ENCODE results near the gene ARHGAP45.
A peak's percentile ranks its signal among the peaks of the same experiment; 100 is the strongest.

Gene ARHGAP45

GRCh38 chr19:1070576-1070930 lies 3.6 kb downstream of the ARHGAP45 start:
- DNase-seq (ENCODE audit: low read depth in 2 of 2): no peak

GRCh38 chr19:1070931-1071791 lies 4.2 kb downstream of the ARHGAP45 start:
- DNase-seq (ENCODE audit: low read depth in 2 of 2): no peak

DNA sequence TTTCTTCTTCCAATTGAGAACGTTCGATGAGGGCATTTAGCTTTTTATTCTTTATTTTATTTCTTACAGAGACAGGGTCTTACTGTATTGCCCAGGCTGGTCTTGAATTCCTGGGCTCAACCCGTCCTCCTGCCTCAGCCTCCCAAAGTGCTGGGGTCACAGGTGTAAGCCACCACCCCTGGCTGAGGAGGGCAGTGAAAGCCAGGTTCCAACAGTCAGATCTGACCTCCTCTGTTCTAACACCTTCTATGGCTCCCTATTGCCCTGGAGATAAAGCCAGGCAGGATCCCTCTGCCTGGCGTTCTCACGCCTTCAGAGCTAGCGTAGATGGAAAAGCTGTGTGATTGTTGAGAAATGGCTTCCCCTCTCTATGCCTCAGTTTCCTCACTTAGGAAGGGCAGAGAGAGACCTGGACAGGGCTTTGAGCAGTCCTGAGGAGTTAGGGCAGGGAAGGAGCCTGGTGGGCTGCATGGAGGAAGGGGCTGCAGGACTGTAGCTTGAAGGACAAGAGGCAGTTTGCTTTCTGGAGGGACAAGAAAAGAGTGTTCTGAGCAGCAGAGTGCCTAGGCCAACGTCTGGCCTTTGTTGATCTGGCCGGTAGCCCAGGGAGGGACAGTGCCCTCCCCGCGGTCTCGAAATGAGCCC lies 5.5 kb downstream of the ARHGAP45 start:
- DNase-seq (ENCODE audit: low read depth in 2 of 2): no peak

GRCh38 chr19:1073063-1073955 lies 6.3 kb downstream of the ARHGAP45 start:
- no peak for DNase-seq (ENCODE audit: low read depth in 2 of 2)

GRCh38 chr19:1073956-1074517 lies 7.1 kb downstream of the ARHGAP45 start:
- no peak for DNase-seq (ENCODE audit: low read depth in 2 of 2)

GRCh38 chr19:1074544-1075283 lies 7.7 kb downstream of the ARHGAP45 start:
- peak; percentile 67 to 92 for DNase-seq (ENCODE audit: low read depth in 2 of 2)

DNA sequence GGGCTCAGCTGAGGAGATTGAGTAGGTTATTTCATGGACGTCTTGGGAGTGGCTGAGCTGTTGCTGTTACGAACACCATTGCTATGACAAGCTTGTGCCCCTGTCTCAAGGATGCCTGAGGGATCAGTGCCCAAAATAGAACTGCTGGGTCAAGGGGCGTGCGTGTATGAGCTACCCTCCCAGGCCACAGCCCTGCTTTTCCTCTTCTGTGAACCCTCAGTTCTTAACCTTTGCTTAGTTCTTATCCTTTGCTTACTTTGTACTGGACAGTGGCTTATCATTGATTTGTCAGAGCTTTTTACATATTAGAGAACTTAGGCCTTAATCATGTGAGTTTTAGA lies 9.0 kb downstream of the ARHGAP45 start:
- no peak for DNase-seq (ENCODE audit: low read depth in 2 of 2)

GRCh38 chr19:1076951-1077350 lies 10.0 kb downstream of the ARHGAP45 start:
- peak; percentile 76 to 84 for DNase-seq (ENCODE audit: low read depth in 2 of 2)

- DNase-seq (ENCODE audit: low read depth in 2 of 2): no peak
These were observed 12.7 kb downstream of the ARHGAP45 start for GRCh38 chr19:1079566-1080111.

DNA sequence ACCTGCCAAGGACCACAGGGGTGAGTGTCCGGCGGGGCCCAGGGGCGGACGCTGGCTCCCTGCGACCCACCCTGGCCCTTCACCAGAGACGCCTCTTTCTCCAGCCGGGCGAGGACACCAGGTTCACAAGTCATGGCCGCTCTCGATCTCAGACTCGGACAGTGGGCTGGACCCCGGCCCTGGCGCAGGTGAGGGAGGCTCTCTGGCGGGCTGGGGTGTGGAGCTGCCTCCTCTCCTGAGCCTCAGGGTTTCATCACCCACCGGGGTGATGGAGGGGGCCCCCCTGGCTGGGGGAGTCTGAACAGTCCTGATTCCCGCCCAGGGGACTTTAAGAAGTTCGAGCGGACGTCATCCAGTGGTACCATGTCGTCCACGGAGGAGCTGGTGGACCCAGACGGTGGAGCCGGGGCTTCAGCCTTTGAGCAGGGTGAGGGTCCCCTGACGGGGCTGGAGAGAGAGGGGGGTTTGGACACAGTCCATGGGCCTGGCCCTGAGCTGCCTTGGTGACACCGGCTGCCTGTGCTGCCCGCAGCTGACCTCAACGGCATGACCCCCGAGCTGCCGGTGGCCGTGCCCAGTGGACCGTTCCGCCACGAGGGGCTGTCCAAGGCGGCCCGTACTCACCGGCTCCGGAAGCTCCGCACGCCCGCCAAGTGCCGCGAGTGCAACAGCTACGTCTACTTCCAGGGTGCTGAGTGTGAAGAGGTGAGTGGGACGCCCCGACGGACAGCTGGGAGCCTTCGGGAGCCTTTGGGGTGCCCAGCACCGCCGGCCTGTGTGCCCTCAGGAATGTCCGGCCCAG lies 13.6 kb downstream of the ARHGAP45 start:
- DNase-seq (ENCODE audit: low read depth in 2 of 2): no peak

DNA sequence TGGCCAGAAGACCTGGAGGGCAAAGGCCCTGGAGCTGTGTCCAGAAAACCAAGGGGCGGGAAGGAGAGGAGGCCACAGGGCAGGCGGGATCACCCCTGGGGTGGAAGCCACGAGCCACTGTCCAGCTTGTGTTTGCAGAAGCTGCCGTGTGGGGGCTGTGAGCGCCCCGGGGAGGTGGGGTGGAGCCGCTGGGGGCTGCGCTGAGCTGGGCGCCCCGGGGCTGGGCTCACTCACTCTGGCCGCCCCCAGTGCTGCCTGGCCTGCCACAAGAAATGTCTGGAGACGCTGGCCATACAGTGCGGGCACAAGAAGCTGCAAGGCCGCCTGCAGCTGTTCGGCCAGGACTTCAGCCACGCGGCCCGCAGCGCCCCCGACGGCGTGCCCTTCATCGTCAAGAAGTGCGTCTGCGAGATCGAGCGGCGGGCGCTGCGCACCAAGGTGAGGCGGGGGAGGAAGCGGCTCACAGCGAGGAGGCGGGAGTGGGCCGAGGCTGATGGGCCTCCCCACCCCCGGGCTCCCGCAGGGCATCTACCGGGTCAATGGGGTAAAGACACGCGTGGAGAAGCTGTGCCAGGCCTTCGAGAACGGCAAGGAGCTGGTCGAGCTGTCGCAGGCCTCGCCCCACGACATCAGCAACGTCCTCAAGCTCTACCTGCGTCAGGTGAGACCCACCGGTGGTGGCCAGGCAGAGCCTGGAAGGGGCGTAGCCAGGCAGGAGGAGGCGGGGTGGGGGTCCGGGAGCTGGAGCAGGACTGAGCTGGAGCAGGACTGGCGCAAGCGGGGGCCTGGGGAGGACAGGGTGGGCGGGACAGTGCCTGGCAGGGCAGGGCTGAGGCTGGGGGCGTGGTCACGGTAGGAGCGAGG lies 14.6 kb downstream of the ARHGAP45 start:
- DNase-seq (ENCODE audit: low read depth in 2 of 2): no peak

- DNase-seq (ENCODE audit: low read depth in 2 of 2): peak; percentile 50 to 72
These were observed 15.4 kb downstream of the ARHGAP45 start for GRCh38 chr19:1082165-1082927.

DNA sequence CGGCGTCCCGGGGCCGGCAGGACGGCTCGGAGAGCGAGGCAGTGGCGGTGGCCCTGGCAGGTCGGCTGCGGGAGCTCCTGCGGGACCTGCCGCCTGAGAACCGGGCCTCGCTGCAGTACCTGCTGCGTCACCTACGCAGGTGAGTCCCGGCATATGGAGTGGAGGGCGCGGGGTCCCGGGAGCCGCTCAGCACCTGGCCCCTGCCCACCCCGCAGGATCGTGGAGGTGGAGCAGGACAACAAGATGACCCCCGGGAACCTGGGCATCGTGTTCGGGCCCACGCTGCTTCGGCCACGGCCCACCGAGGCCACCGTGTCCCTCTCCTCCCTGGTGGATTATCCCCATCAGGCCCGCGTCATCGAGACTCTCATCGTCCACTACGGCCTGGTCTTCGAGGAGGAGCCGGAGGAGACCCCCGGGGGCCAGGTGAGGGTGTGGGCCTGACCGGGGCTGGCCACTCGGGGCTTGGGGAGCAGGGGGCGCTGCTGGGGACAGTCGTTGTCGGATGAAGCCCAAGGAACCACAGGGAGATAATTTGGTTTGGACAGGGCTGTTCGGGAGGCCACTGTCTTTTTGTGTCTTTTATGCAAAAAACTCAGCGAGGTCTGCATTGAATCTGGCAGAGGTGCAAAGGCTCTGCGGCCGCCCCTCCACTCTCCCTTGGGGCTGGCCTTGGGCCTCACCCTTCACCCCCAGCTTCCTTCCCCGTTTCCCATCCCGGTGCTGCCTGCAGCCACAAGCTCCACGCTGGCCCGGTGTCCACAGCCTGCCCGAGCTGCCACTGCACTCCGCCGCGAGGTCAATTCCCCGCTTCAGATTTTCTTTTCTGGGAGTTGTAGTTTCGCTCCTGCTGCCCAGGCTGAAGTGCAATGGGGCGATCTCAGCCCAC lies 16.2 kb downstream of the ARHGAP45 start:
- no peak for DNase-seq (ENCODE audit: low read depth in 2 of 2)

GRCh38 chr19:1084024-1084868 lies 17.3 kb downstream of the ARHGAP45 start:
- DNase-seq (ENCODE audit: low read depth in 2 of 2): no peak

DNA sequence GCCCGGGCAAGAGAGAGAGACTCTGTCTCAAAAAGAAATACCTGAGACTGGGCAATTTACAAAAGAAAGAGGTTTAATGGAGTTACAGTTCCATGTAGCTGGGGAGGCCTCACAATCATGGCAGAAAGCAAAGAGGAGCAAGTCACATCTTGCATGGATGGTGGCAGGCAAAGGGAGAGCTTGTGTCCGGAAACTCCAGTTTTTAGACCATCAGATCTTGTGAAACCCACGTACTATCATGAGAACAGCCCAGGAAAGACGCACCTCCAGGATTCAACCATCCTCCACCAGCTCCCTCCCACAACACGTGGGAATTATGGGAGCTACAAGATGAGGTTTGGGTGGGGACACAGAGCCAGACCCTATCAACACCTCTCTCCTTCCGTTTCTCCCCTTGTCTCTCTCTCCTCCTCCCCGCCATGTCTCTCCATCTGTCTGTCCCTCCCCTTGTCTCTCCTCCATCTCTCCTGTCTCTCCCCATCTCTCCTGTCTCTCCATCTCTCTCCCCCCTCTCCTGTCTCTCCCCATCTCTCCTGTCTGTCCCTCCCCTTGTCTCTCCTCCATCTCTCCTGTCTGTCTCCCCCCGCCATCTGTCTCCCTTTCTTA lies 18.2 kb downstream of the ARHGAP45 start:
- DNase-seq (ENCODE audit: low read depth in 2 of 2): no peak
